Endodermal cell (in vitro differentiated cells): ENCODE data around the gene HAPLN1. TPM values are rescaled to one million over a fixed set of nuclear protein-coding genes. Genes with fewer than 3 reads are reported as not detected.

Experiments
- DNase-seq: peaks from one replicate; pipeline ENCODE4 v3.0.0-alpha.2; 2017
- H3K27ac ChIP-seq: 2 replicates; pipeline ENCODE4 v1.5.1; 2013; ENCODE audit warnings: mild to moderate bottlenecking, low read depth, low read length, moderate library complexity
- H3K27me3 ChIP-seq: 2 replicates; pipeline ENCODE4 v1.6.1; 2013; ENCODE audit warnings: mild to moderate bottlenecking, low read length, moderate library complexity; ENCODE audit not compliant: insufficient read depth, control insufficient read depth, poor library complexity, severe bottlenecking
- H3K36me3 ChIP-seq: 2 replicates; pipeline ENCODE4 v1.7.0; 2013; ENCODE audit warnings: mild to moderate bottlenecking, low read length, moderate library complexity; ENCODE audit not compliant: control insufficient read depth, insufficient read depth
- H3K4me1 ChIP-seq: one replicate; pipeline ENCODE4 v1.7.0; 2013; ENCODE audit warnings: low read length; ENCODE audit not compliant: control insufficient read depth, insufficient read depth
- H3K4me3 ChIP-seq: 2 replicates; pipeline ENCODE4 v1.5.1; 2013; ENCODE audit warnings: mild to moderate bottlenecking, low read length, moderate library complexity
- H3K9ac ChIP-seq: 2 replicates; pipeline ENCODE4 v1.6.1; 2013; ENCODE audit warnings: mild to moderate bottlenecking, low read length, moderate library complexity; ENCODE audit not compliant: poor library complexity, severe bottlenecking; ENCODE audit errors: extremely low read depth
- H3K9me3 ChIP-seq: 2 replicates; pipeline ENCODE4 v1.6.1; 2013; ENCODE audit warnings: mild to moderate bottlenecking, low read length, moderate library complexity; ENCODE audit not compliant: control insufficient read depth
- H3K27ac Mint-ChIP-seq: 2 replicates; pipeline ENCODE4 v1.8.0; 2020; ENCODE audit warnings: mixed read lengths
- H3K27me3 Mint-ChIP-seq: 2 replicates; pipeline ENCODE4 v1.8.0; 2021; ENCODE audit warnings: mild to moderate bottlenecking, mixed read lengths; ENCODE audit not compliant: insufficient read depth
- H3K36me3 Mint-ChIP-seq: 2 replicates; pipeline ENCODE4 v1.8.0; 2020; ENCODE audit warnings: low read depth, mixed read lengths
- H3K4me1 Mint-ChIP-seq: 2 replicates; pipeline ENCODE4 v1.8.0; 2020; ENCODE audit warnings: mixed read lengths
- H3K4me3 Mint-ChIP-seq: 2 replicates; pipeline ENCODE4 v1.8.0; 2020; ENCODE audit warnings: mild to moderate bottlenecking, moderate library complexity, mixed read lengths
- H3K9me3 Mint-ChIP-seq: 2 replicates; pipeline ENCODE4 v1.8.0; 2020; ENCODE audit warnings: mild to moderate bottlenecking, mixed read lengths
- WGBS, 2 experiments: methylation state at CpG; one replicate each; pipeline versions ENCODE4 v1.1.5 to v1.1.7; 2013; ENCODE audit warnings: missing lambda C conversion rate in 2 of 2, mixed read lengths in 1 of 2; ENCODE audit not compliant: insufficient coverage in 1 of 2, insufficient read length in 1 of 2; 5-methylcytosine and 5-hydroxymethylcytosine counted together
- total RNA-seq, 2 donors: library from RNA; stranded (reverse); fragmentation: NEBNext Ultra II Directional in 1 of 2; extraction: Animal tissue kit (Norgen Biotek cat#: 25700) in 1 of 2; gene quantifications; 2 replicates in 1 of 2; 3 replicates in 1 of 2; pipeline ENCODE4 v1.2.1, GENCODE V29; 2021
- TF ChIP-seq, protein P1 (sequence below): fragments of 200-600 bp; sonication (generic); conservative IDR thresholded peaks from 2 replicates; pipeline ENCODE4 v1.5.0; 2021; ENCODE audit warnings: antibody characterized with exemption, mild to moderate bottlenecking

HAPLN1 gene
- total RNA-seq, 2 donors from 2014 or later = 0.07 to 1.3 TPM

- Mint-ChIP-seq H3K36me3 (no peaks in the 10 kb centered on the region), H3K27ac (no peak overlapping the region), H3K4me1 (peaks cover 7% of the 10 kb centered on the region), H3K4me3 (no peak overlapping the region), H3K27me3 (peaks cover 24% of the 10 kb centered on the region), H3K9me3 (peaks cover 4% of the 10 kb centered on the region)
- peaks cover 34% of the 10 kb centered on the region for H3K27me3 ChIP-seq
- H3K4me1 ChIP-seq = peaks cover 5% of the 10 kb centered on the region
- H3K9ac ChIP-seq = no peak overlapping the region
- 0 to 63% methylated on average over 1 to 2 of the region's 2 CpGs for WGBS, 2 experiments
- no peak overlapping the region for H3K4me3 ChIP-seq
- H3K36me3 ChIP-seq = no peaks in the 10 kb centered on the region
- no peak for DNase-seq
- no peaks in the 10 kb centered on the region for H3K9me3 ChIP-seq
- TF ChIP-seq, protein P1, sequence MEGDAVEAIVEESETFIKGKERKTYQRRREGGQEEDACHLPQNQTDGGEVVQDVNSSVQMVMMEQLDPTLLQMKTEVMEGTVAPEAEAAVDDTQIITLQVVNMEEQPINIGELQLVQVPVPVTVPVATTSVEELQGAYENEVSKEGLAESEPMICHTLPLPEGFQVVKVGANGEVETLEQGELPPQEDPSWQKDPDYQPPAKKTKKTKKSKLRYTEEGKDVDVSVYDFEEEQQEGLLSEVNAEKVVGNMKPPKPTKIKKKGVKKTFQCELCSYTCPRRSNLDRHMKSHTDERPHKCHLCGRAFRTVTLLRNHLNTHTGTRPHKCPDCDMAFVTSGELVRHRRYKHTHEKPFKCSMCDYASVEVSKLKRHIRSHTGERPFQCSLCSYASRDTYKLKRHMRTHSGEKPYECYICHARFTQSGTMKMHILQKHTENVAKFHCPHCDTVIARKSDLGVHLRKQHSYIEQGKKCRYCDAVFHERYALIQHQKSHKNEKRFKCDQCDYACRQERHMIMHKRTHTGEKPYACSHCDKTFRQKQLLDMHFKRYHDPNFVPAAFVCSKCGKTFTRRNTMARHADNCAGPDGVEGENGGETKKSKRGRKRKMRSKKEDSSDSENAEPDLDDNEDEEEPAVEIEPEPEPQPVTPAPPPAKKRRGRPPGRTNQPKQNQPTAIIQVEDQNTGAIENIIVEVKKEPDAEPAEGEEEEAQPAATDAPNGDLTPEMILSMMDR = no peak
- H3K27ac ChIP-seq = no peak overlapping the region
These were observed 4.3 kb upstream of the HAPLN1 start for GRCh38 chr5:83724935-83725334.

DNA sequence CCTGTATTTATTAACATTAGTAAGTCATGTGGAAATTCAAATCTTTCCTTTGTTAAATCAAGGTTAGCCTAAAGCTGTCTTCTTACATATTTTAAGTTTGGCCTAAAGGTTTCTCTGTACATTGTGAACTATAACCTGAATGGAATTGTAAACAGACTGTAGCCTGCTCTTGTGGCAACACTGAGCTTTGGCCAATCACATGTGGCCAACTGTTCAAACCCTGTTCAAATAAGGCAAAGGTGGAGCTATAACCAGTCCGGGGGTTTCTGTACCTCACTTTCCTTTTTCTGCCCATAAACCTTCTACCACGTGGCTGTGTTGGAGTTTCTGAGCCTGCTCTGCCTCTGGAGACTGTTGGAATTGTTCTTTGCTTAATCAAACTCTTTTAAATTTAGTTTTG is 3.3 kb upstream of the HAPLN1 start:
- H3K4me3 Mint-ChIP-seq = no peak overlapping the region
- no peaks in the 10 kb centered on the region for H3K9me3 ChIP-seq
- WGBS, 2 experiments = 76 to 80% methylated on average over 1 to 2 of the region's 2 CpGs
- H3K27me3 Mint-ChIP-seq = peaks cover 29% of the 10 kb centered on the region
- H3K36me3 ChIP-seq = no peaks in the 10 kb centered on the region
- no peak for DNase-seq
- H3K4me3 ChIP-seq = no peak overlapping the region
- H3K36me3 Mint-ChIP-seq = no peaks in the 10 kb centered on the region
- H3K27ac Mint-ChIP-seq = no peak overlapping the region
- no peak overlapping the region for H3K27ac ChIP-seq
- H3K4me1 Mint-ChIP-seq = peaks cover 7% of the 10 kb centered on the region
- peaks cover 5% of the 10 kb centered on the region for H3K4me1 ChIP-seq
- no peak overlapping the region for H3K9ac ChIP-seq
- H3K9me3 Mint-ChIP-seq = peaks cover 4% of the 10 kb centered on the region
- TF ChIP-seq, protein P1 = no peak
- peaks cover 39% of the 10 kb centered on the region for H3K27me3 ChIP-seq

- Mint-ChIP-seq H3K4me1 (peaks cover 7% of the 10 kb centered on the region), H3K36me3 (no peaks in the 10 kb centered on the region), H3K27ac (no peak overlapping the region), H3K9me3 (peaks cover 4% of the 10 kb centered on the region), H3K27me3 (peaks cover 29% of the 10 kb centered on the region), H3K4me3 (no peak overlapping the region)
- Histone ChIP-seq H3K9me3 (no peaks in the 10 kb centered on the region), H3K27me3 (peaks cover 39% of the 10 kb centered on the region), H3K9ac (no peak overlapping the region), H3K4me1 (peaks cover 5% of the 10 kb centered on the region), H3K27ac (no peak overlapping the region), H3K4me3 (no peak overlapping the region), H3K36me3 (no peaks in the 10 kb centered on the region)
- TF ChIP-seq, protein P1 = no peak
- DNase-seq = no peak
- 85 to 100% methylated on average over 2 to 5 of the region's 7 CpGs for WGBS, 2 experiments
These were observed 2.4 kb upstream of the HAPLN1 start for GRCh38 chr5:83723031-83723430.
